WTC11 (cell line): Measurements from ENCODE around the gene TMEM231. TPM values are rescaled to one million over a fixed set of nuclear protein-coding genes. Genes with fewer than 3 reads are reported as not detected.
"Not testable (repeated sequence)": the region's sequence is repeated elsewhere in the genome, so short reads cannot be mapped to it uniquely, and the experiment has no call there.

Source experiments
- ATAC-seq: fragments of 200-7000 bp; cut with Tn5 transposase; 2 replicates; pipeline ENCODE4 v1.10.0; 2021; ENCODE audit warnings: mild to moderate bottlenecking, moderate library complexity
- CTCF ChIA-PET: fragments of 300-600 bp; sonication (Branson Sonifier 250); formaldehyde crosslinking; loops from one replicate; lab custom pipeline; 2021; ENCODE audit warnings: antibody characterized with exemption; lab: Charles Lee
- POLR2A ChIA-PET: fragments of 350-600 bp; sonication (Branson Sonifier 250); formaldehyde crosslinking; loops from one replicate; lab custom pipeline; 2021; ENCODE audit warnings: antibody characterized with exemption; lab: Charles Lee
- DNase-seq: peaks from one replicate; pipeline ENCODE4 v3.0.0; 2021; ENCODE audit warnings: low spot score
- H3K27ac Mint-ChIP-seq: 2 replicates; pipeline ENCODE4 v1.8.0; 2021; ENCODE audit warnings: mixed read lengths
- H3K27me3 Mint-ChIP-seq: 2 replicates; pipeline ENCODE4 v1.8.0; 2021; ENCODE audit warnings: low read depth, mild to moderate bottlenecking, moderate library complexity, mixed read lengths
- H3K36me3 Mint-ChIP-seq: 2 replicates; pipeline ENCODE4 v1.8.0; 2021; ENCODE audit warnings: mixed read lengths
- H3K4me1 Mint-ChIP-seq: 2 replicates; pipeline ENCODE4 v1.8.0; 2022; ENCODE audit warnings: mixed read lengths
- H3K4me3 Mint-ChIP-seq: 2 replicates; pipeline ENCODE4 v1.8.0; 2021; ENCODE audit warnings: mild to moderate bottlenecking, moderate library complexity, mixed read lengths
- H3K9me3 Mint-ChIP-seq: 2 replicates; pipeline ENCODE4 v1.8.0; 2021; ENCODE audit warnings: mixed read lengths
- CREM ChIP-seq: sonication (generic); formaldehyde crosslinking; IDR thresholded peaks from 2 replicates; pipeline ENCODE4 v1.8.1; 2022; ENCODE audit warnings: mild to moderate bottlenecking, missing genetic modification reagents, moderate library complexity
- E2F4 ChIP-seq: sonication (generic); formaldehyde crosslinking; IDR thresholded peaks from 2 replicates; pipeline ENCODE4 v1.8.1; 2022; ENCODE audit warnings: low read depth, mild to moderate bottlenecking, moderate library complexity, missing genetic modification reagents, borderline replicate concordance
- ERG ChIP-seq: fragments of 250-450 bp; sonication (Bioruptor Pico); IDR thresholded peaks from 2 replicates; pipeline ENCODE4 v1.8.0; 2021; ENCODE audit warnings: mild to moderate bottlenecking
- ESRRA ChIP-seq: sonication (generic); formaldehyde crosslinking; IDR thresholded peaks from 2 replicates; pipeline ENCODE4 v1.8.1; 2022; ENCODE audit warnings: mild to moderate bottlenecking, missing genetic modification reagents, borderline replicate concordance
- ETV6 ChIP-seq: sonication (generic); formaldehyde crosslinking; IDR thresholded peaks from 2 replicates; pipeline ENCODE4 v1.8.1; 2022; ENCODE audit warnings: mild to moderate bottlenecking, missing genetic modification reagents
- FOXK1 ChIP-seq: sonication (generic); formaldehyde crosslinking; IDR thresholded peaks from 2 replicates; pipeline ENCODE4 v1.8.0; 2022; ENCODE audit warnings: mild to moderate bottlenecking, moderate library complexity, missing genetic modification reagents
- GRHL2 ChIP-seq: fragments of 250-450 bp; sonication (Bioruptor Pico); IDR thresholded peaks from 2 replicates; pipeline ENCODE4 v1.8.0; 2022; ENCODE audit warnings: mild to moderate bottlenecking, moderate library complexity; ENCODE audit not compliant: insufficient replicate concordance, severe bottlenecking
- GTF2I ChIP-seq: fragments of 250-450 bp; sonication (Bioruptor Pico); conservative IDR thresholded peaks from 2 replicates; pipeline ENCODE4 v1.4.0; 2021; ENCODE audit warnings: mild to moderate bottlenecking
- JAZF1 ChIP-seq: fragments of 250-450 bp; sonication (Bioruptor Pico); IDR thresholded peaks from 2 replicates; pipeline ENCODE4 v1.9.0; 2021; ENCODE audit warnings: moderate library complexity, mild to moderate bottlenecking, inconsistent platforms
- RELA ChIP-seq: sonication (generic); formaldehyde crosslinking; IDR thresholded peaks from 2 replicates; pipeline ENCODE4 v1.8.1; 2022; ENCODE audit warnings: missing genetic modification reagents, mild to moderate bottlenecking, borderline replicate concordance
- SMAD3 ChIP-seq: sonication (generic); formaldehyde crosslinking; IDR thresholded peaks from 2 replicates; pipeline ENCODE4 v1.8.0; 2022; ENCODE audit warnings: missing genetic modification reagents, mild to moderate bottlenecking, borderline replicate concordance
- SMAD4 ChIP-seq: sonication (generic); formaldehyde crosslinking; IDR thresholded peaks from 2 replicates; pipeline ENCODE4 v1.8.0; 2022; ENCODE audit warnings: mild to moderate bottlenecking, missing genetic modification reagents
- USF2 ChIP-seq: sonication (generic); formaldehyde crosslinking; IDR thresholded peaks from 2 replicates; pipeline ENCODE4 v1.8.1; 2023; ENCODE audit warnings: mild to moderate bottlenecking, missing genetic modification reagents, moderate library complexity
- ZNF219 ChIP-seq: sonication (generic); formaldehyde crosslinking; IDR thresholded peaks from 2 replicates; pipeline ENCODE4 v1.8.0; 2023; ENCODE audit warnings: missing genetic modification reagents, mild to moderate bottlenecking, borderline replicate concordance
- ZNF317 ChIP-seq: sonication (generic); formaldehyde crosslinking; IDR thresholded peaks from 2 replicates; pipeline ENCODE4 v1.8.1; 2023; ENCODE audit warnings: low read depth, mild to moderate bottlenecking, moderate library complexity, missing genetic modification reagents, borderline replicate concordance
- total RNA-seq: library from RNA; stranded (reverse); gene quantifications from 3 replicates; pipeline ENCODE4 v1.2.3, GENCODE V29; 2021

Gene TMEM231
- total RNA-seq, 1 experiment from 2014 or later: 12.0 TPM

GRCh38 chr16:75550211-75550662 is 5.8 kb downstream of the TMEM231 start:
- ChIA-PET POLR2A (interaction anchor here (0.7 to 1.3 kb wide), 4 partner anchors 24 to 97 kb away, joined by 3 to 7 read pairs (median 4); partner anchors contain the start of genes CHST6, KARS1 and TERF2IP), CTCF (interaction anchor here (0.5 to 3.8 kb wide), 31 partner anchors 9 to 1482 kb away, joined by 3 to 57 read pairs (median 4); partner anchors contain the start of genes ADAT1, CFDP1, CHST5 and CHST6)
- DNase-seq (peak; percentile 62), ATAC-seq (peak; percentile 84)
- Mint-ChIP-seq H3K4me3 (no peak overlapping the region), H3K4me1 (peaks cover 16% of the 10 kb centered on the region), H3K27me3 (no peaks in the 10 kb centered on the region), H3K27ac (peak overlapping the region; percentile 46), H3K36me3 (0 out of 2 replicates have a peak, but pooled peaks cover under 1% of the 10 kb centered on the region), H3K9me3 (no peaks in the 10 kb centered on the region)
- TF ChIP-seq SMAD4 (CRISPR knock-in tag) (no peak), GRHL2 (no peak), ZNF219 (CRISPR knock-in tag) (no peak), CREM (CRISPR knock-in tag) (no peak), GTF2I (no peak), JAZF1 (CRISPR knock-in tag) (no peak)

- CTCF ChIA-PET: interaction anchor here (3.8 kb wide), 1 partner anchor 31 kb away, joined by 57 read pairs; no protein-coding TSS in a partner anchor
- H3K36me3 Mint-ChIP-seq, H3K9me3 Mint-ChIP-seq, DNase-seq, ATAC-seq, H3K27me3 Mint-ChIP-seq, H3K4me3 Mint-ChIP-seq, H3K27ac Mint-ChIP-seq, H3K4me1 Mint-ChIP-seq, POLR2A ChIA-PET: not testable (repeated sequence)
Measured at GRCh38 chr16:75548456-75548855, 7.6 kb downstream of the TMEM231 start.

GRCh38 chr16:75546293-75546692 is 9.8 kb downstream of the TMEM231 start:
- no peaks in the 10 kb centered on the region for H3K27me3 Mint-ChIP-seq
- H3K36me3 Mint-ChIP-seq: 0 out of 2 replicates have a peak, but pooled peaks cover 2% of the 10 kb centered on the region
- H3K9me3 Mint-ChIP-seq: no peaks in the 10 kb centered on the region
- no peak for DNase-seq
- ChIA-PET CTCF (no interaction called here), POLR2A (no interaction called here)
- no peak for ATAC-seq
- H3K4me3 Mint-ChIP-seq: no peak overlapping the region
- TF ChIP-seq USF2 (CRISPR knock-in tag): no peak
- peaks cover 9% of the 10 kb centered on the region for H3K4me1 Mint-ChIP-seq
- no peak overlapping the region for H3K27ac Mint-ChIP-seq

- POLR2A ChIA-PET, H3K4me1 Mint-ChIP-seq, CTCF ChIA-PET, H3K36me3 Mint-ChIP-seq, DNase-seq, H3K9me3 Mint-ChIP-seq, H3K27me3 Mint-ChIP-seq, ATAC-seq, H3K4me3 Mint-ChIP-seq, H3K27ac Mint-ChIP-seq: not testable (repeated sequence)
Measured at GRCh38 chr16:75545879-75546278, 10.2 kb downstream of the TMEM231 start.

- H3K36me3 Mint-ChIP-seq, POLR2A ChIA-PET, H3K27ac Mint-ChIP-seq: not testable (repeated sequence)
Measured at GRCh38 chr16:75542462-75542861, 13.6 kb downstream of the TMEM231 start.

GRCh38 chr16:75541236-75541635 is 14.8 kb downstream of the TMEM231 start:
- no peaks in the 10 kb centered on the region for H3K4me1 Mint-ChIP-seq
- no peak overlapping the region for H3K4me3 Mint-ChIP-seq
- TF ChIP-seq ERG: no peak
- TF ChIP-seq ESRRA: no peak
- TF ChIP-seq ZNF317: no peak
- TF ChIP-seq FOXK1 (CRISPR knock-in tag): no peak
- no peak for TF ChIP-seq CREM (CRISPR knock-in tag)
- TF ChIP-seq RELA (CRISPR knock-in tag): no peak
- TF ChIP-seq ETV6: no peak
- TF ChIP-seq SMAD3 (CRISPR knock-in tag): no peak
- no peak for TF ChIP-seq GRHL2
- TF ChIP-seq E2F4: no peak
- TF ChIP-seq, all 79 proteins: peak for 0
- no peak overlapping the region for H3K27ac Mint-ChIP-seq
- ChIA-PET POLR2A (no interaction called here), CTCF (interaction anchor here (2.0 kb wide), 1 partner anchor 24 kb away, joined by 5 read pairs; no protein-coding TSS in a partner anchor)
- DNase-seq (no peak), ATAC-seq (no peak)
- H3K36me3 Mint-ChIP-seq: 0 out of 2 replicates have a peak, but pooled peaks cover 2% of the 10 kb centered on the region
- no peaks in the 10 kb centered on the region for H3K9me3 Mint-ChIP-seq
- no peaks in the 10 kb centered on the region for H3K27me3 Mint-ChIP-seq

More at GRCh38 chr16:75542462-75542861, 13.6 kb downstream of the TMEM231 start:
- H3K9me3 Mint-ChIP-seq, ATAC-seq, H3K4me1 Mint-ChIP-seq, H3K4me3 Mint-ChIP-seq, DNase-seq, CTCF ChIA-PET, H3K27me3 Mint-ChIP-seq: not testable (repeated sequence)

- CTCF ChIA-PET, H3K9me3 Mint-ChIP-seq, H3K27ac Mint-ChIP-seq, POLR2A ChIA-PET, H3K4me3 Mint-ChIP-seq, DNase-seq, H3K27me3 Mint-ChIP-seq, ATAC-seq, H3K4me1 Mint-ChIP-seq, H3K36me3 Mint-ChIP-seq: not testable (repeated sequence)
Measured at GRCh38 chr16:75538882-75539565, 17.0 kb downstream of the TMEM231 start.
